GM19463 (cell line): ENCODE data around the gene RIPPLY1.
"Not testable (repeated sequence)": the region's sequence is repeated elsewhere in the genome, so short reads cannot be mapped to it uniquely, and the experiment has no call there.

Source experiments
- ATAC-seq: cut with Tn5 transposase; IDR thresholded peaks from one replicate; pipeline ENCODE4 v1.9.1; 2021; ENCODE audit warnings: mild to moderate bottlenecking, moderate library complexity; ENCODE audit not compliant: unreplicated experiment

The RIPPLY1 gene

GRCh38 chrX:106917830-106918500, 14.8 kb upstream of the RIPPLY1 start:
- ATAC-seq = peak; percentile 61

DNA sequence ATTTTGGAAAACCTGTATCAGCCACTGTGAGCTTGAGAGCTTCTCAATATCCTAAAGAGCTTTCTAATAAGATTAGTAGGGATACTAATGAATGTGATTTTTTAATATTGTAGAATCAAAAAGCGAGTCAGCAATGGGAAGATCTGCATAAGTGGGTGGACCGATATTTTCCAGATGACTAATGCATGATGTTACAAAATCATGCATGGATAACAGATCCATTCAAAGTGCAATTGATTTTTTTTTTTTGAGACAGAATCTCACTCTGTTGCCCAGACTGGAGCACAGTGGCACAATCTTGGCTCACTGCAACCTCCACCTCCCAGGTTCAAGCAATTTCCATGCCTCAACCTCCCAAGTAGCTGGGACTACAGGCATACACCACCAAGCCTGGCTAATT, 9.7 kb upstream of the RIPPLY1 start:
- ATAC-seq = no peak

- ATAC-seq = no peak
Observed at GRCh38 chrX:106906361-106906760, 3.2 kb upstream of the RIPPLY1 start.

GRCh38 chrX:106905064-106905708, 2.0 kb upstream of the RIPPLY1 start:
- ATAC-seq = no peak

DNA sequence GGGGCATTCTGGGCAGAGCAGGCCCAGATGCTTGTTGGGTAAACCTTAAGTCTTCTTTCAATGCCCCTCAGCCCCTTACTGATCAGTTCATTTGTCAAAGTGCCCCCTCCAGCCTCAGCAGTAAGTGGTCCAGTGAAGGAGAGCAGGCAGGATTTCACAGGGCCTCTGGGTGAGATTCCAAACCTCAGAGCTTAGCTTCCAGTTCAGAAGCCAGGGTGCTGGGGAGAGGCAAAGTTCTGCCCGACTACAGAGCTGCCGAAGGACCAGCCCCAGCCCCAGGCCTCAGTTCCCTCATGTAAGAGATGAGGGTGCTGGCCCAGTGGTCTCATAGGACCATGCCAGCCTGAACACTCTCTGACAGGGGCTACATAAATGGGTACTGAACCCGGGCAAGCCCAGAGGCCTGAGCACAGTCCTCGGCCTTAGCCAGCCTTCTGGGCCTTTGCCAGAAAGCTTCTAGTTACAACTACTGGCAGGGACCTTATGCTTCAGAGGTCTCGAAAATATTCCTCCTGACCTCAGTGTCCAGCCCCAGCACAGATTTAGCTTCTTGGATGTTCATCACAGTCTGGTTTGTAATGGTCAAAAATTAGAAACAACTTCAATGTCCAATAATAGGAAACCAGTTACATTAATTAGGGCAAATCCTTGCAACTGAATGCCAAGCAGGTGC, 851 bp upstream of the RIPPLY1 start:
- ATAC-seq = peak; percentile 18

DNA sequence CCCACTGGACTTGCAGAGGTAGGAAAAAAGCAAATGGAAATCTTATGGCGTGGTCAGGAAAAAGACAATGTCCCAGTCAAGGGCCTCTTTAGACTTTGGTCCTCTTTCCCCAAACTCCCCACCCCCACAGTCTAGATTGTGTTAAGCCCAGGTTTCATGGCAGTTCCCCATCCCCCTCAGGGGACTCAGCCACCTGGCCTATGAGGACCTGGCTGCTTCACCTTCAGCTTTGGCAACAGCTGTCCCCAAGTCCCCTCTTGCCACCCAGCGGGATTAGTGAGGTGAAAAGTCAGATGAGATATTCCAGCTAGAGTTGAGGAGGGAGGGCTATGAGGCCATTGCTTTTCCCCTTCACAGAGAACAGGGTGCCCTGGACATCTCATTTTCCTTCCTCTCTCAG, 457 bp downstream of the RIPPLY1 start:
- no peak for ATAC-seq

DNA sequence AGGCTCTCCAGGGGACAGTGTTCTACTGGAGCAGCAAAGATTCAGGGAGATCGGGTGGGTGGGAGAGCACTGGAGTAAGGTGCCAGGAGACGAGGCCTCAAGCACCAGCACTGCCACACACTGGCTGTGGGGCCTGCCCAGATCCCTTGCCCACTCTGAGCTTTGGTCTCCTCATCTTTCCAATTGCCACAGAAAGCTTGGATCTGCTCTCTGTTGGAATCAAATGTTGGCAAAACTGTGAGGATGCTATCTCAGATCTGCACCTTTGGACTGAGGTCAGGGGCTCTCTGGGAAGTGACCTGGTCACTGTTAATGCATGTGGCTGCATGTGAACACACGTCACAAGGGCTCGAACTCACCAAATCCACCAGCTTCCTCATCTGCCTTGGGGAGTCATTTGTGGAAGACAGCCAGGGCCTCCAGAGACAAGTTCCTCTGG, 1.3 kb downstream of the RIPPLY1 start:
- ATAC-seq = no peak

DNA sequence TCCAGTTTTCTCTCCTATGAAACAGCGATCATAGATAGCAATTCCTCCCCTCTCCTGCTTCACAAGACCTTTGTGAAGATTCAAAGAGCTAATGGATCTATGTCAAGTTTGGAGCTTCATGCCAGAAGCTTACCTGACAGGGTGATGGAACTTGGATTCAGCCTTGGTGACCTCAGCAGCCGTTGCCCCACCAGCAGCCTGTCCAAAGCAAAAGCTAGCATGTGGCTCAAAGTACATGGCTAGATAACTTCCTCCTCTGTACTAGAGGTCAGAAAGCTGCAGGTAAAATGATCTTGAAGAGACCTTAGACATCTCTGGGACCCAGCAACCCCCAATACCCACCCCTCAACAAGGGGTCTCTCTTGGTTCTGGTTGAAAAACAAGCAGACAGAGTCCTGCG, 1.8 kb downstream of the RIPPLY1 start:
- no peak for ATAC-seq

- ATAC-seq = no peak
Observed at GRCh38 chrX:106899841-106900240, 3.3 kb downstream of the RIPPLY1 start.

DNA sequence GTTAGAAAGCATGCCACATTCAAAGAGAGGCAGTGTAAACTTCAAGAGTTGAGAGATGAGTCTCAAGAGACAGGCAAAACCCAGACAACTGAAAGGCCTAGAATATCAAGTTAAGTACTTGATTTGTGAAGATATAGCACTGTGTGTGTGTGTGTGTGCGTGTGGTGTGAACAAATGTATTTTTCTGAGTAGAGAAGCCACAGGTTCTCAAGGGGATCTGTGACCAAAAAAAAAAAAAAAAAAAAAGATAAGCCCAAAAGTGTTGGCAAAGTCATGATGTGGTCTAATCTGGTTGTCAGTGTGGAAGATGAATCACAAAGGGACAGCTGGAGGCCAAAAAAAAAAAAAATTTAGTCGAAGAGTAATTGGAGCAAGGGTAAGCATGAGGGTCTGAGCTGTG, 3.9 kb downstream of the RIPPLY1 start:
- ATAC-seq = no peak

DNA sequence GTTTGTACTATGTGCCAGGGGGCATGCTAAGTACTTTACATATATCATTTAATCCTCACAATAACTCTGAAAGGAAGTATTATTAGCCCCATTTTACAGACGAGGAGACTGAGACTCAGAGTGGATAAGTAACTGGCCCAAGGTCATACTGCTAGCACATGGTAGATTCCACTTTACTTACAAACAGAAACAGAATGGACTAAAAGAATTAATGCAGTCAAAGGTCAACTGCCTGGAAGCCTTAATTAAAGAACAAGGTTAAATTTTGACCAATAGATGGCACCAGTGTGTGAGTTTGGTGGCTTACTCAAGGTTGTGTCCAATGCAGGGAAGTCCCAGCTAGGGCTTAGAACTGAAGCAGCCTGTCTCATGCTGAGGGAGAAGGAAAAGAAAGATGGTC, 4.7 kb downstream of the RIPPLY1 start:
- ATAC-seq = peak; percentile 77

DNA sequence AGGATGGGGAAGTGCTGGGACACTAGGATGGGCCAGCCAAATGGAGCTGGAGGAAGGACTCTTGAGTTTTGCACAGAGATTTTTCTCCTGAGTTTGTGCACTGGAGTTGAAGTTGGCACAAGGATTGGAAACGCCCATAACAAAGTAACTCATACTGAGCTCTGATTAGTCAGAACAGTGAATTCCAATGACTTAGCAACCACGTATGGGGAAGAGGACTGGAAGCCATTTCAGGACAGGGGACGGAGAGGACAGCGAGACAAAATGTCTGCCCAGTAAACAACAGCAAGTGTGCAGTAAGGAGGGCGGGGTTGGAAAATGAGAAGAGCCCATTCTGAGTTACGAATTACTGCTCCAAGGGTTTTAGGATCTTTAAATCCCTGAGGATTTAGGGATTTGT, 5.9 kb downstream of the RIPPLY1 start:
- ATAC-seq = no peak

DNA sequence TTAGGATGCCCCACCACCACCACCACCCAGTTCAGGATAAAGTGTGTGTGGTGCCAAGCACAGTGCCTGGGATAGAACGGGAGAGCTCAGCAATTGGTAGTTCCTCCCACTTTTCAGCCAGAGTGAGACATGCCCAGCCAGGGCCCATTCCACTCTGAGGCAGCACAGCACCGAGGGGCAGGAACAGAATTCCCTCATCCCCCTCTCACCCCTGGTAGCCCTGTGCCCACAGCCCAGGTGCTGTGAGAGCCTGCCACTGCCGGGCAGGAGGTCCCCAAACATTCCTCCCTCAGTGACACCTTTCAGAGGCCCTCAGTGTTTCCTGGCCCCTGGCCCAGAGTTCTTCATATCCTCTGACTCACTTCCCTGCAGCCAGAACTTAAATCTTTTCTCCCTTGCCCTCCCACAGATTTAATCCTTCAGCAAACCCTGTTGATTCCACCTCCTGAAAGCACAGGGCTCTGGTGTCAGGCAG, 8.1 kb downstream of the RIPPLY1 start:
- no peak for ATAC-seq

DNA sequence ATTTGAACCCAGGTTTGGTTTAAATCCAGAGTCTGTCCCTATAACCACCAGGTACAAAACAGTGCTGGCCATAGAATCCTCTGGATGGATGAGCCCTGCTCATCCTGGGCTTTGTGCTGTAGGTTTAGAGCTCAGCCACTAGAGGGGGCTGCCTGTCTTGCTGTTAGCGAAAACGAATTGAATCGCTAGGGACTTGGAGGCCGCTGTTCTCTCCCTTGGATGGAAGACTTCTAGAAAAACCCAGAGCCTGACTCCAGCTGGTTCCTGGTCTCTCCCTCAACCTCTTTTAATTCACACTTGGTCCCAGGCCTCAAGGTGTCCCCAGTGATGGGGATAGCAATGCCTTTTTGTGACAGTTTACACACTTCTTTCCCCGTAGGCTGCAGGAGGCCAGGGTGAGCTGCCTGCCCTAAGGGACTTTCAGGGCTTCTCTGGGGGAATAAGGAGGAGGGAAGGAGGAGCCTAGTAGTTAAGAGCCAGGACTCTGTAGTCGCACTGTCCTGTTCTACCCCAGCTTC, 8.7 kb downstream of the RIPPLY1 start:
- ATAC-seq = peak; percentile 59

- no peak for ATAC-seq
Observed at GRCh38 chrX:106891762-106892460, 11.2 kb downstream of the RIPPLY1 start.

DNA sequence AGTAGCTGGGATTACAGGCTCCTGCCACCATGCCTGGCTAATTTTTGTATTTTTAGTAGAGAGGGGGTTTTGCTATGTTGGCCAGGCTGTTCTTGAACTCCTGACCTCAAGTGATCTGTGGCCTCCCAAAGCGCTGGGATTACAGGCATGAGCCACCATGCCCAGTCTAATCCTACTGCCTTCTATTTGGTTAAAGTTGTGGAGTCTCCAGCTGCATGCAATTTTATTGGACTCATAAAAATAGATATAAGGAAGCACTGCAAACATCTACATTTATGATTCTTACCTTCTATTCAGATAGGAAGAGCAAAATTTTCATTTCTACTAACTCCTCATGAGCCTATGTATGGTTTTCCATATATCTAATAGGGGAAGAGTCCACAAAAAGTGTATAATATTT, 13.7 kb downstream of the RIPPLY1 start:
- no peak for ATAC-seq

DNA sequence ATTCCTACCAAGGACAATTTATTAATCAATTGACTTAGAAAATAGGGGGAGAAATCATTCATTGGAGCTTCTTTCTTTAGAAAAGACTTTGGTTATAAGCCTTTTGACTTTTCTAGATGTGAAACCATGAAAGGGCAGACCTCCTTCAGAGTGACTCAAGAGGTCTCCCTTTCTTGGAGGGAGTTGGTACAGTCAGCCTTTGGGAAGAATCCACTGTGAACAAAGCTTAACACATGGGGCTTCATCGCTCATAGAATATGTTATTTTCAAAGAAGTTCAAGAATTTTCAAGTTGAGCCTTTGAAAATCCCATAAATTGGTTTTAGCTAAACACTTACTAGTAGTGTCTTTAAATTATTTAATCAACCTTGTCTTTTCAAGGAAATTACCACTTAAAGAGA, 28.0 kb downstream of the RIPPLY1 start:
- no peak for ATAC-seq

DNA sequence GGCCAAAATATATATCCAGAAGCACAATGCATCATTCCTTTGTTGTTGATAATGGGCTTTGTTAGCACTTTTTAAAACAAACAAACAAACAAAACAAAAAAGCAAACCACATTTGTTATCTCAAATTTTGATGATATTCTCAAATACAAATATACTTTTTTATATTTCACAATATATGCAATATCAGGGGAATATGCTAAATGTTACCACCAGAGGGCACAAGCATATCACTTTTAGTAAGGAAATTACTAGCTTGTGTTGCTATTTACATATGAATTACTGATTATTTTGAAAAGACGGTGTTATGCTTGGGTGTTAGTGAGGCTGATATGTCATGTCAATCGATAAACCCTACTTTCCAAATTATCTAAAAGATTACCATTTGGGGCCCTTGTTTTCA, 29.1 kb downstream of the RIPPLY1 start:
- ATAC-seq = no peak

DNA sequence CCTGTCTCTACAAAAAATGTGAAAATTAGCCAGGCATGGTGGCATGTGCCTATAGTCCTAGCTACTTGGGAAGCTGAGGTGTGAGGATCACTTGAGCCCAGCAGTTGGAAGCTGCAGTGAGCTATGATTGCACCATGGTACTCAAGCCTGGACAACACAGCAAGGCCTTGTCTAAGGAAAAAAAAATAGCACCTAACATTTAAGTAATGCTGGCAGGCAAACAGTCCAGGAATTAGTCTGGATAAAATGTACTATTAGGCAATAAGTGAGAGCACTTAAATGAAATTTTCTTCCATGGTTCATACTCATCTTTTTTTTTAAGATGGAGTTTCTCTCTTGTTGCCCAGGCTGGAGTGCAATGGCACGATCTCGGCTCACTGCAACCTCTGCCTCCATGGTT, 30.3 kb downstream of the RIPPLY1 start:
- ATAC-seq = not testable (repeated sequence)

DNA sequence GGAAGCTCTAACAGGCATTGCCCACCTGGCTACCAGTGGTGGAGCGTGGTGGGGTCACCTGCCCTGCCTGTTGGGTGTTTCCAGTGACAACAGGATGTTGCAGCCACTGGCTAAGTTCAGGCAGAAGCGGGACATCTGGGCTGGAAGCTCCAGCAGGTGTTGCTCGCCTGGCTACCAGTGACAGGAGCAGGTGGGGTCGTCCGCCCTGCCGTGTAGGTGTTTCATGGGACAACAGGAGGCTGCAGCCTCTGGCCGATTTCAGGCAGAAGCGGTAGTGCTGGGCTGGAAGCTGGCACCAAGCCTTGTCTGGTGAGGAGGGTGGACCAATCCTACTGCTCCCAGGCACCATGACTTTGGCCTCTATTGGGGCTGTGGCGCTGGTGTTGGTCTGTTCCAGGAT, 39.4 kb downstream of the RIPPLY1 start:
- no peak for ATAC-seq

GRCh38 chrX:106862972-106863688, 40.0 kb downstream of the RIPPLY1 start:
- peak; percentile 65 for ATAC-seq
